Ectodermal cell (in vitro differentiated cells): Measurements from ENCODE around the gene SH3BP2.

Experiments used
- H3K27ac ChIP-seq: 2 replicates; pipeline ENCODE4 v1.7.0; 2013; ENCODE audit warnings: mild to moderate bottlenecking, low read depth, low read length; ENCODE audit not compliant: insufficient read depth, poor library complexity, severe bottlenecking
- H3K27me3 ChIP-seq: 2 replicates; pipeline ENCODE4 v1.7.0; 2013; ENCODE audit warnings: mild to moderate bottlenecking, low read length; ENCODE audit not compliant: insufficient read depth, control insufficient read depth, poor library complexity, severe bottlenecking
- H3K36me3 ChIP-seq: one replicate; pipeline ENCODE4 v1.7.0; 2013; ENCODE audit warnings: low read length; ENCODE audit not compliant: control insufficient read depth, insufficient read depth
- H3K4me1 ChIP-seq: one replicate; pipeline ENCODE4 v1.7.0; 2013; ENCODE audit warnings: low read length; ENCODE audit not compliant: control insufficient read depth, insufficient read depth
- H3K4me3 ChIP-seq: 2 replicates; pipeline ENCODE4 v1.7.0; 2013; ENCODE audit warnings: low read depth, low read length, control low read depth; ENCODE audit not compliant: insufficient read depth
- H3K9me3 ChIP-seq: 2 replicates; pipeline ENCODE4 v1.7.0; 2013; ENCODE audit warnings: mild to moderate bottlenecking, low read length, moderate library complexity; ENCODE audit not compliant: control insufficient read depth
- WGBS, 2 experiments: methylation state at CpG; one replicate each; pipeline ENCODE4 v1.1.7; 2013; ENCODE audit warnings: missing lambda C conversion rate in 2 of 2; 5-methylcytosine and 5-hydroxymethylcytosine counted together

The SH3BP2 gene

GRCh38 chr4:2848449-2848848, 55.6 kb downstream of the SH3BP2 start:
- Histone ChIP-seq H3K4me3 (no peak overlapping the region), H3K4me1 (peaks cover 7% of the 10 kb centered on the region), H3K27me3 (no peaks in the 10 kb centered on the region), H3K27ac (no peak overlapping the region), H3K36me3 (no peaks in the 10 kb centered on the region), H3K9me3 (no peaks in the 10 kb centered on the region)
- 93 to 95% methylated on average over 2 of the region's 2 CpGs for WGBS, 2 experiments

- 92 to 93% methylated on average over 9 of the region's 9 CpGs for WGBS, 2 experiments
- Histone ChIP-seq H3K36me3 (peaks cover 6% of the 10 kb centered on the region), H3K4me1 (peaks cover 7% of the 10 kb centered on the region), H3K27me3 (no peaks in the 10 kb centered on the region), H3K27ac (no peak overlapping the region), H3K4me3 (no peak overlapping the region), H3K9me3 (no peaks in the 10 kb centered on the region)
These were observed 56.6 kb downstream of the SH3BP2 start for GRCh38 chr4:2849267-2850152.

GRCh38 chr4:2850966-2851798, 58.3 kb downstream of the SH3BP2 start:
- Histone ChIP-seq H3K27me3 (no peaks in the 10 kb centered on the region), H3K4me1 (no peaks in the 10 kb centered on the region), H3K4me3 (no peak overlapping the region), H3K27ac (no peak overlapping the region), H3K36me3 (peaks cover 6% of the 10 kb centered on the region), H3K9me3 (no peaks in the 10 kb centered on the region)
- WGBS, 2 experiments: 90 to 98% methylated on average over 1 to 2 of the region's 2 CpGs

GRCh38 chr4:2852481-2852921, 59.6 kb downstream of the SH3BP2 start:
- peaks cover 6% of the 10 kb centered on the region for H3K36me3 ChIP-seq
- no peak overlapping the region for H3K27ac ChIP-seq
- no peak overlapping the region for H3K4me3 ChIP-seq
- H3K27me3 ChIP-seq: no peaks in the 10 kb centered on the region
- H3K4me1 ChIP-seq: no peaks in the 10 kb centered on the region
- no peaks in the 10 kb centered on the region for H3K9me3 ChIP-seq
- 83 to 95% methylated on average over 7 of the region's 7 CpGs for WGBS, 2 experiments

- Histone ChIP-seq H3K9me3 (no peaks in the 10 kb centered on the region), H3K4me3 (no peak overlapping the region), H3K4me1 (peaks cover 4% of the 10 kb centered on the region), H3K27me3 (no peaks in the 10 kb centered on the region), H3K36me3 (peaks cover 6% of the 10 kb centered on the region), H3K27ac (no peak overlapping the region)
- WGBS, 2 experiments: 93 to 94% methylated on average over 5 of the region's 5 CpGs
These were observed 62.7 kb downstream of the SH3BP2 start for GRCh38 chr4:2855584-2855983.

GRCh38 chr4:2856266-2856665, 63.4 kb downstream of the SH3BP2 start:
- Histone ChIP-seq H3K4me3 (no peak overlapping the region), H3K27ac (no peak overlapping the region), H3K27me3 (no peaks in the 10 kb centered on the region), H3K4me1 (peaks cover 9% of the 10 kb centered on the region), H3K36me3 (peaks cover 6% of the 10 kb centered on the region), H3K9me3 (no peaks in the 10 kb centered on the region)
- WGBS, 2 experiments: 95 to 96% methylated on average over 3 of the region's 3 CpGs

GRCh38 chr4:2857349-2857927, 64.6 kb downstream of the SH3BP2 start:
- Histone ChIP-seq H3K36me3 (peaks cover 6% of the 10 kb centered on the region), H3K4me1 (peaks cover 9% of the 10 kb centered on the region), H3K9me3 (no peaks in the 10 kb centered on the region), H3K27me3 (no peaks in the 10 kb centered on the region), H3K27ac (no peak overlapping the region), H3K4me3 (no peak overlapping the region)
- WGBS, 2 experiments: 92 to 97% methylated on average over 5 of the region's 5 CpGs

- H3K27ac ChIP-seq: no peak overlapping the region
- no peaks in the 10 kb centered on the region for H3K9me3 ChIP-seq
- WGBS, 2 experiments: 93 to 98% methylated on average over 6 to 7 of the region's 7 CpGs
- H3K4me3 ChIP-seq: no peak overlapping the region
- H3K4me1 ChIP-seq: peaks cover 9% of the 10 kb centered on the region
- H3K36me3 ChIP-seq: peaks cover 6% of the 10 kb centered on the region
- H3K27me3 ChIP-seq: no peaks in the 10 kb centered on the region
These were observed 65.7 kb downstream of the SH3BP2 start for GRCh38 chr4:2858451-2859217.

- H3K36me3 ChIP-seq: no peaks in the 10 kb centered on the region
- 94 to 95% methylated on average over 3 of the region's 3 CpGs for WGBS, 2 experiments
- no peaks in the 10 kb centered on the region for H3K9me3 ChIP-seq
- peaks cover 9% of the 10 kb centered on the region for H3K4me1 ChIP-seq
- H3K27ac ChIP-seq: no peak overlapping the region
- no peaks in the 10 kb centered on the region for H3K27me3 ChIP-seq
- no peak overlapping the region for H3K4me3 ChIP-seq
These were observed 66.6 kb downstream of the SH3BP2 start for GRCh38 chr4:2859514-2859913.
